Epithelial cell of proximal tubule (primary cell): ENCODE data around the gene TMEM25. TPM values are rescaled to one million over a fixed set of nuclear protein-coding genes. Genes with fewer than 3 reads are reported as not detected.

ENCODE experiments used
- DNase-seq: peaks from one replicate; pipeline ENCODE4 v3.0.0-alpha.2; 2011; ENCODE audit warnings: low read depth
- H3K4me3 ChIP-seq: 2 replicates; pipeline ENCODE4 v1.5.1; 2011; ENCODE audit warnings: low read depth, mild to moderate bottlenecking, low read length
- CTCF ChIP-seq: conservative IDR thresholded peaks from 2 replicates; pipeline ENCODE4 v1.5.1; 2012; ENCODE audit warnings: low read depth, mild to moderate bottlenecking, low read length
- total RNA-seq: library from RNA; depleted of rRNA; stranded (reverse); fragments of >200 nt; gene quantifications from 2 replicates; pipeline ENCODE4 v1.2.3, GENCODE V29; 2015

Gene TMEM25
- total RNA-seq, 1 donor from 2014 or later: 40.5 TPM

GRCh38 chr11:118524757-118525470 is 6.1 kb upstream of the TMEM25 start:
- no peak overlapping the region for H3K4me3 ChIP-seq
- no peak for DNase-seq
- no peak for TF ChIP-seq CTCF

GRCh38 chr11:118526688-118527087 is 4.3 kb upstream of the TMEM25 start:
- DNase-seq: no peak
- TF ChIP-seq CTCF: no peak
- no peak overlapping the region for H3K4me3 ChIP-seq

GRCh38 chr11:118527109-118527508 is 3.9 kb upstream of the TMEM25 start, which contains the start of gene TTC36:
TTC36 (plus strand) TSS chr11:118527474; CDS start chr11:118527495, 21 bp downstream.
- no peak for TF ChIP-seq CTCF
- no peak for DNase-seq
- no peak within 1 kb of the TSS for H3K4me3 ChIP-seq

- DNase-seq: no peak
- H3K4me3 ChIP-seq: no peak overlapping the region
- no peak for TF ChIP-seq CTCF
Measured at GRCh38 chr11:118528511-118528910, 2.5 kb upstream of the TMEM25 start.

GRCh38 chr11:118529584-118530175 is 1.3 kb upstream of the TMEM25 start:
- peak overlapping the region; percentile 82 for H3K4me3 ChIP-seq
- no peak for DNase-seq
- TF ChIP-seq CTCF: no peak

GRCh38 chr11:118530180-118530682 is 761 bp upstream of the TMEM25 start:
- no peak for TF ChIP-seq CTCF
- no peak for DNase-seq
- H3K4me3 ChIP-seq: peak overlapping the region; percentile 82
